Measurements from ENCODE around the gene RAB26.

The RAB26 gene

DNA sequence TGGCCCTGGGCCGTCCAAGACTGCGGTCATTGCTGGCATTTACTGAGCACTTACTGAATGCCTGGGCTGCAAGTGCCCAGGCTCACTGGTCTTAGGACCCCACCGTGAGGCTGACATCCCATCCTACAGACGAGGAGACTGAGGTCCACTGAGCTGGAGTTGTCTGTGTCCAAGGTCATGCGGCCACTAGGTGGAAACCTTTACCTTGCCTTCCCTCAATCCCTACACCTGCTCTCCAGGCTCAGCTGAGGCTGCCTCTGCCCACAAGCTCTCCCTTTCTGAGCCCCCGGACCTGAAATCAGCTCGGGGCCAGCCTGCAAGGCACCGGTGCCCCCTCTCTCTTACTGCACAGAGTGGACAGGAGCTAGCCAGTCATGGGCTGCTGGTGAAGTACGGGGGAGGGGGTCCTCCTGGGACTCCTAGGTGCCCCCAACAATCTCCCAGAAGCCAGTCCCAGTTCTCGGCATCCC lies 46.5 kb downstream of the RAB26 start:
- peak; percentile 22 for DNase-seq (ENCODE audit: low read depth, low spot score)
- TF ChIP-seq, protein P1, sequence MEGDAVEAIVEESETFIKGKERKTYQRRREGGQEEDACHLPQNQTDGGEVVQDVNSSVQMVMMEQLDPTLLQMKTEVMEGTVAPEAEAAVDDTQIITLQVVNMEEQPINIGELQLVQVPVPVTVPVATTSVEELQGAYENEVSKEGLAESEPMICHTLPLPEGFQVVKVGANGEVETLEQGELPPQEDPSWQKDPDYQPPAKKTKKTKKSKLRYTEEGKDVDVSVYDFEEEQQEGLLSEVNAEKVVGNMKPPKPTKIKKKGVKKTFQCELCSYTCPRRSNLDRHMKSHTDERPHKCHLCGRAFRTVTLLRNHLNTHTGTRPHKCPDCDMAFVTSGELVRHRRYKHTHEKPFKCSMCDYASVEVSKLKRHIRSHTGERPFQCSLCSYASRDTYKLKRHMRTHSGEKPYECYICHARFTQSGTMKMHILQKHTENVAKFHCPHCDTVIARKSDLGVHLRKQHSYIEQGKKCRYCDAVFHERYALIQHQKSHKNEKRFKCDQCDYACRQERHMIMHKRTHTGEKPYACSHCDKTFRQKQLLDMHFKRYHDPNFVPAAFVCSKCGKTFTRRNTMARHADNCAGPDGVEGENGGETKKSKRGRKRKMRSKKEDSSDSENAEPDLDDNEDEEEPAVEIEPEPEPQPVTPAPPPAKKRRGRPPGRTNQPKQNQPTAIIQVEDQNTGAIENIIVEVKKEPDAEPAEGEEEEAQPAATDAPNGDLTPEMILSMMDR (IDR thresholded peaks at IDR 0.05; ENCODE audit: low read depth, low read length) = peak; percentile 41
- no peak overlapping the region for H3K4me3 ChIP-seq (ENCODE audit: low read depth, low read length)
- in situ Hi-C loops (cut with HindIII; ENCODE audit: low sequenced_read_pairs) = no loop called here

DNA sequence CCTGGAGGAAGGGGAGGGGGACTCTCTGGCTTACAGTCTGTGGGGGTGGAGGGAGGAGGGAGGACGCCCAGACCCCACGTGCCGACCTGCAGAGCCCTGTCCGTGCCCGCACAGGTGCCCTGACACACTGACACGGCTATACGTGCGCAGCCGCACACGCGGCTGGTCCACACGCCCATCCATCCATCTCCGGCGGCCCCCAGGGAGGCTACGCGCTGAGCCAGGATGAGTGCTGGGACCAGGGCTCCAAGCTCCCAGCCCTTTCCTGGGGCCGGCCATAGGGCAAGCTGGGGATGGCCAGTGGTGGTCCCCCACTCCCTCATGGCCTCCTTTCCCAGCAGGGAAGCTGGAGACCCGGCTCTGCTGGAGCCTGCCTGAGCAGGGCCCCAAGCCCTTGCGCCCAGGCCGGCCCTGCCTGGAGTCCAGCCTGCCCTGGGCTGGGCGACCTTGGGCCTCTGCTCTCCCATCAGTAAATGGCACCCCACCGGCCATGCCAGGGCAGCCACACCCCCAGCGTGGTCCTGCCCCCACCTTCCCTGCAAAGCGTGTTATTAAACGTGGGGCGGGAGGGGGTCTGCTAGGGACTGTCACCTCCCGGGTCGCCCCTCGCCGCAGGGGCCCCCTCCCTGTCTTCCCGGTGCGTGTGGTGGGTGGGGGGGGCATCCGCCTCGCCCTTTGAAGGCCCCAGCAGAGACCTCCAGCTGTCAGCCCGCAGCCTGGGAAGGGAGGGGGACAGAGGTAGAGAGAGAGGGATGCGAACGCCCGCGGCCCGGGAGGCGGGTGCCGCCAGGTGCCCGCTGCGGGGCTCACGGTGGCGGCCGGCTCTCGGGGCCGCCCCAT lies 47.1 kb downstream of the RAB26 start:
- no peak overlapping the region for H3K4me3 ChIP-seq (ENCODE audit: low read depth, low read length)
- DNase-seq (ENCODE audit: low read depth, low spot score) = no peak
- in situ Hi-C loops (cut with HindIII; ENCODE audit: low sequenced_read_pairs) = no loop called here
- TF ChIP-seq, protein P1 (IDR thresholded peaks at IDR 0.05; ENCODE audit: low read depth, low read length) = no peak

DNA sequence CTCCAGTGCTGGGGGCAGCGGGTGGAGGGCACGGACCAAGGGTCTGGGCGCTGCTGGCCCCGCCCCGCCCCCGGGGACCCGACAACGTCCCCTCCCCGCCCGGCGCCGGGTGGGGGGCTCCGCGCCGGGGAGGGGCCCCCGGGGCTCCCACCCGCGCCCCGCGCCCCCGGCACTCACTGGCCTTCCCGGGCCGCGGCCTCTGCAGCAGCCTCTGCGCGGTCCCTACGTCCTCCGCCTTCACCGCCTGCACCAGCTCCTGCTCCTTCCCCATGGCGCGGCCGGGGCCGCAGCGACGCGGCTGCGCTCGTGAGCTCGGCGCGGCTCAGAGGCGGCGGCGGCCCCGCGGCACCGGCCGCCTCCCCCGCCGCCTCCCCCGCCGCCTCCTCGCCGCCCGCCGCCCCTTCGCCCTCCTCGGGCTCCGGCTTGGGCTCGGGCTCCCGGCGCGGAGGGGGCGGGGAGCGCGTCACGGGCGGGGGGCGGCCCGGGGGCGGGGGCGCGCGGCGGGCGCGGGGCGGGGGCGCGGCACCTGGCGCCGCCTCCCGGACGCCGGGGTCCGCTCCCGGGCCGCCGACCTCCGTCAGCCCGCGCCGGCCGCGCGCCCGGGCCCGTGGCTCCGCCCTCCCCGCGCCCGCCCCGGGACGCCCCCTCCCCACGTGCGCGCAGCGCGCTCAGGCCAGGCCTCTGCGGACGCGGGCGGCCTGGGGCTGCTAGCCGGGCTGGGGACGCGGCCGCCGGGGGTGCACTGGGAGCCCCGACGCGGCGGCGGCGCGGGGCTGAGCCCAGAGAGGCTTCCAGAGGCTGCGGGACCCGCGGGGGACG lies 47.9 kb downstream of the RAB26 start, which contains the start of gene CASKIN1:
CASKIN1 (minus strand) TSS at position 444 of the 819 bp plus-strand sequence; CDS start at position 271, 173 bp downstream.
- TF ChIP-seq, protein P1 (IDR thresholded peaks at IDR 0.05; ENCODE audit: low read depth, low read length) = no peak
- in situ Hi-C loops (cut with HindIII; ENCODE audit: low sequenced_read_pairs) = no loop called here
- no peak for DNase-seq (ENCODE audit: low read depth, low spot score)
- H3K4me3 ChIP-seq (ENCODE audit: low read depth, low read length) = no peak within 1 kb of the TSS

DNA sequence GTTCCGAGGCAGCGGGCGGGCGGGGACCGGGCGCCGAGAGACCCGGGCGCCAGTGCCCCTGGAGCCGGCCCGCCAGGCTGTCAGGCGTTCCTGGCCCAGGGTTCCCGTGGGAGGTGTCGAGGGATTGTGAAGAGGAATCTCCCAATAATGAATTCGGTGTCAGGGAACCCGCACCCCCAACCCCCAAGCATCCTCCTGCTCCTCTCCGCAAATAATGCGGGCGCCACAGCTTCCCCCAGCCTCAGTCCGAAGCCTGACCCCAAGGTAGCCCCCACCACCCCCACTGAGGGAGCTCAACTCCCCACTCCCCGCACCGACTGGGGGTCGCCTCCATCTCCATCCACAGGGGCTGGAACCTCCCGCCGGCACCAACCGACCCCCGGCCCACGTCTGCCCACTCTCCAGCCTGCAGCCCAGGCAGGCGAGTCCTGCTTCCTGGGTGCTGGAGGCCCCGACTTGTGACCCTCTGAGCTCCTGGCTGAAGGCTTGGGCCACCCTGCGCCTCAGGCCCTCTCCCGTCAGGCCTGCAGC lies 48.6 kb downstream of the RAB26 start:
- TF ChIP-seq, protein P1 (IDR thresholded peaks at IDR 0.05; ENCODE audit: low read depth, low read length) = no peak
- DNase-seq (ENCODE audit: low read depth, low spot score) = no peak
- in situ Hi-C loops (cut with HindIII; ENCODE audit: low sequenced_read_pairs) = no loop called here
- no peak overlapping the region for H3K4me3 ChIP-seq (ENCODE audit: low read depth, low read length)

DNA sequence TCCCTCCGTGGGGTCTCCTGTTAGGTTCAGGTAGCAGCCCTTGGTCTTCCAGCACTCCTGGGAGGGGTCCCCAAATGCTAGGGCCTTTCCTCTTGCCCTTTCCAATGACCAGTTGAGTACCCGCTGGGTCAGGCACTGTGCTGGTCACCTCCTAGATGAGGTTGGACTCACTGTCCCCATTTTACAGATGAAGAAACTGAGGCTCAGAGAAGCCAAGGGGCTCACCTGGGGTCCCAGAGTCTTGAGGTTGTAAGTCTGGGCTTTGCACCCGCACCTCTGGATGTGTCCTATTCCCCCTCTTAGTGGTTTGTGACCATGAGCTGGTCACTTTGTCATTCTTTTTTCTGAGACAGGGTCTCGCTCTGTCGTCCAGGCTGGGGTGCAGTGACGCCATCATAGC lies 49.3 kb downstream of the RAB26 start:
- no peak overlapping the region for H3K4me3 ChIP-seq (ENCODE audit: low read depth, low read length)
- TF ChIP-seq, protein P1 (IDR thresholded peaks at IDR 0.05; ENCODE audit: low read depth, low read length) = no peak
- DNase-seq (ENCODE audit: low read depth, low spot score) = no peak
- in situ Hi-C loops (cut with HindIII; ENCODE audit: low sequenced_read_pairs) = no loop called here

- in situ Hi-C loops (cut with HindIII; ENCODE audit: low sequenced_read_pairs) = no loop called here
- DNase-seq (ENCODE audit: low read depth, low spot score) = no peak
- H3K4me3 ChIP-seq (ENCODE audit: low read depth, low read length) = no peak overlapping the region
- TF ChIP-seq, protein P1 (IDR thresholded peaks at IDR 0.05; ENCODE audit: low read depth, low read length) = no peak
Observed at GRCh38 chr16:2198283-2198682, 49.9 kb downstream of the RAB26 start.
